HepG2 (cell line): ENCODE results near the gene TSNAXIP1. TPM values are rescaled to one million over a fixed set of nuclear protein-coding genes. Genes with fewer than 3 reads are reported as not detected.

Experiments used
- HOXA9 ChIP-seq: sonication (generic); formaldehyde crosslinking; IDR thresholded peaks from 2 replicates; pipeline ENCODE4 v1.8.1; 2022; ENCODE audit warnings: missing genetic modification reagents, mild to moderate bottlenecking, moderate library complexity, borderline replicate concordance
- PHF21A ChIP-seq: sonication (generic); formaldehyde crosslinking; IDR thresholded peaks from 2 replicates; pipeline ENCODE4 v1.5.0; 2020; ENCODE audit warnings: mild to moderate bottlenecking, missing genetic modification reagents
- RBM22 ChIP-seq: fragments of 200-400 bp; formaldehyde crosslinking; optimal IDR thresholded peaks from 2 replicates; pipeline ENCODE3; 2017; ENCODE audit warnings: mild to moderate bottlenecking, low read length, moderate library complexity
- ZNF547 ChIP-seq: sonication (generic); formaldehyde crosslinking; IDR thresholded peaks from 2 replicates; pipeline ENCODE4 v1.5.1; 2020; ENCODE audit warnings: mild to moderate bottlenecking, missing genetic modification reagents
- polyA plus RNA-seq, 8 experiments: library from polyadenylated mRNA; depleted of rRNA in 3 of 8; stranded (reverse) in 7 of 8; unstranded in 1 of 8; fragments of >200 nt; fragmentation: Illumina TruSeq in 4 of 8; extraction: Trizol in 4 of 8; gene quantifications; 2 replicates each; pipeline versions ENCODE4 v1.2.1 to v1.2.3, GENCODE V29; 2011 to 2016; ENCODE audit warnings: low read depth in 4 of 8, missing spikeins in 1 of 8, mixed read lengths in 1 of 8; ENCODE audit not compliant: insufficient read depth in 1 of 8
- total RNA-seq, 5 experiments: library from RNA; depleted of rRNA; stranded (reverse); fragments of >200 nt; fragmentation: Illumina TruSeq; extraction: Trizol; gene quantifications; 2 replicates each; pipeline ENCODE4 v1.2.3, GENCODE V29; 2016; ENCODE audit warnings: low read depth in 1 of 5
- TF ChIP-seq, protein P1 (sequence below), 2 experiments: sonication (generic) in 1 of 2; formaldehyde crosslinking in 1 of 2; IDR thresholded peaks; 2 replicates each; pipeline versions ENCODE4 v1.6.1 to v1.9.0; 2014 to 2022; ENCODE audit warnings: antibody characterized with exemption in 1 of 2, borderline replicate concordance in 1 of 2, inconsistent platforms in 1 of 2, low read depth in 1 of 2, missing genetic modification reagents in 1 of 2
- TF ChIP-seq, protein P2 (sequence below): sonication (generic); formaldehyde crosslinking; IDR thresholded peaks from 2 replicates; pipeline ENCODE4 v1.4.0; 2020; ENCODE audit warnings: missing genetic modification reagents, borderline replicate concordance
- TF ChIP-seq, protein P3 (sequence below): IDR thresholded peaks from 2 replicates; pipeline ENCODE4 v1.4.0; 2020; ENCODE audit warnings: mild to moderate bottlenecking, missing genetic modification reagents
- TF ChIP-seq, protein P4 (sequence below): sonication (generic); formaldehyde crosslinking; IDR thresholded peaks from 2 replicates; pipeline ENCODE4 v1.5.0; 2020; ENCODE audit warnings: mild to moderate bottlenecking, missing genetic modification reagents, borderline replicate concordance

The TSNAXIP1 gene
- total and polyA plus RNA-seq, 2 of the 13 experiments (the other 11 are each of a cell fraction or from before 2014, with no cell fraction given), result 0.37 to 0.86 TPM

DNA sequence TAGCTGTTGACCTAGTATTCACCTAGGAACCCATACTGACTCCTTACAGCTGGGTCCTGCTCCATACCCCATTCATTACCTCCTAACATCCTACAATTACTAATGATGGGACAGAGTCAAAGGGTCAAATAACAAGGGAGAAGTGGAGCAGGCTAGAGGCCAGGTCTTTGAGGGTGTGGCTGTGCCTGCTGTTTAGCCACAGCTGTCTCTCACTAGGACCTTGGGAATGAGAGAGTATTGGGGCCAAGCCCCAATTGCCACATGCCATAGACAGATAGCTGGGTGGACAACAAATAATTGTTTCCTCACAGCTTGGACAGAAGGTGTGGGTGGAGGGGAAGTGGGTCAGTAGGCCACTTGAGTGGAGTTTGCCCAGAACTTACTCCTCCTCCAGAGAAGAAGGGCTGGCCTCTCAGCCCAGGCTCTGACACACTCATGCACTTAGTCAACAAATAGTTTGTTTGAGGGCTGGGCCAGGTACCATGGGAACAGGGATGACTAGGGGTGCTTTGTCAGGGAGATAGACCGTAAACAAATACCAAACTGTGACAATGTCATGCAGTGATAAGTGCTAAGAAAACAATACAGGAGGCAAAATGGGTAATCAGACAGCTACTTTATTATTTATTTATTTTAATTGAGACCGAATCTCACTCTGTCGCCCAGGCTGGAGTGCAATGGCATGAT lies 51.0 kb downstream of the TSNAXIP1 start (continued):
- TF ChIP-seq, protein P1, sequence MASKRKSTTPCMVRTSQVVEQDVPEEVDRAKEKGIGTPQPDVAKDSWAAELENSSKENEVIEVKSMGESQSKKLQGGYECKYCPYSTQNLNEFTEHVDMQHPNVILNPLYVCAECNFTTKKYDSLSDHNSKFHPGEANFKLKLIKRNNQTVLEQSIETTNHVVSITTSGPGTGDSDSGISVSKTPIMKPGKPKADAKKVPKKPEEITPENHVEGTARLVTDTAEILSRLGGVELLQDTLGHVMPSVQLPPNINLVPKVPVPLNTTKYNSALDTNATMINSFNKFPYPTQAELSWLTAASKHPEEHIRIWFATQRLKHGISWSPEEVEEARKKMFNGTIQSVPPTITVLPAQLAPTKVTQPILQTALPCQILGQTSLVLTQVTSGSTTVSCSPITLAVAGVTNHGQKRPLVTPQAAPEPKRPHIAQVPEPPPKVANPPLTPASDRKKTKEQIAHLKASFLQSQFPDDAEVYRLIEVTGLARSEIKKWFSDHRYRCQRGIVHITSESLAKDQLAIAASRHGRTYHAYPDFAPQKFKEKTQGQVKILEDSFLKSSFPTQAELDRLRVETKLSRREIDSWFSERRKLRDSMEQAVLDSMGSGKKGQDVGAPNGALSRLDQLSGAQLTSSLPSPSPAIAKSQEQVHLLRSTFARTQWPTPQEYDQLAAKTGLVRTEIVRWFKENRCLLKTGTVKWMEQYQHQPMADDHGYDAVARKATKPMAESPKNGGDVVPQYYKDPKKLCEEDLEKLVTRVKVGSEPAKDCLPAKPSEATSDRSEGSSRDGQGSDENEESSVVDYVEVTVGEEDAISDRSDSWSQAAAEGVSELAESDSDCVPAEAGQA (IDR thresholded peaks at IDR 0.05; ENCODE audit: low read depth), result no peak
- TF ChIP-seq, protein P1 (CRISPR knock-in tag; IDR thresholded peaks at IDR 0.05; ENCODE audit: borderline replicate concordance), result no peak
- TF ChIP-seq, protein P2, sequence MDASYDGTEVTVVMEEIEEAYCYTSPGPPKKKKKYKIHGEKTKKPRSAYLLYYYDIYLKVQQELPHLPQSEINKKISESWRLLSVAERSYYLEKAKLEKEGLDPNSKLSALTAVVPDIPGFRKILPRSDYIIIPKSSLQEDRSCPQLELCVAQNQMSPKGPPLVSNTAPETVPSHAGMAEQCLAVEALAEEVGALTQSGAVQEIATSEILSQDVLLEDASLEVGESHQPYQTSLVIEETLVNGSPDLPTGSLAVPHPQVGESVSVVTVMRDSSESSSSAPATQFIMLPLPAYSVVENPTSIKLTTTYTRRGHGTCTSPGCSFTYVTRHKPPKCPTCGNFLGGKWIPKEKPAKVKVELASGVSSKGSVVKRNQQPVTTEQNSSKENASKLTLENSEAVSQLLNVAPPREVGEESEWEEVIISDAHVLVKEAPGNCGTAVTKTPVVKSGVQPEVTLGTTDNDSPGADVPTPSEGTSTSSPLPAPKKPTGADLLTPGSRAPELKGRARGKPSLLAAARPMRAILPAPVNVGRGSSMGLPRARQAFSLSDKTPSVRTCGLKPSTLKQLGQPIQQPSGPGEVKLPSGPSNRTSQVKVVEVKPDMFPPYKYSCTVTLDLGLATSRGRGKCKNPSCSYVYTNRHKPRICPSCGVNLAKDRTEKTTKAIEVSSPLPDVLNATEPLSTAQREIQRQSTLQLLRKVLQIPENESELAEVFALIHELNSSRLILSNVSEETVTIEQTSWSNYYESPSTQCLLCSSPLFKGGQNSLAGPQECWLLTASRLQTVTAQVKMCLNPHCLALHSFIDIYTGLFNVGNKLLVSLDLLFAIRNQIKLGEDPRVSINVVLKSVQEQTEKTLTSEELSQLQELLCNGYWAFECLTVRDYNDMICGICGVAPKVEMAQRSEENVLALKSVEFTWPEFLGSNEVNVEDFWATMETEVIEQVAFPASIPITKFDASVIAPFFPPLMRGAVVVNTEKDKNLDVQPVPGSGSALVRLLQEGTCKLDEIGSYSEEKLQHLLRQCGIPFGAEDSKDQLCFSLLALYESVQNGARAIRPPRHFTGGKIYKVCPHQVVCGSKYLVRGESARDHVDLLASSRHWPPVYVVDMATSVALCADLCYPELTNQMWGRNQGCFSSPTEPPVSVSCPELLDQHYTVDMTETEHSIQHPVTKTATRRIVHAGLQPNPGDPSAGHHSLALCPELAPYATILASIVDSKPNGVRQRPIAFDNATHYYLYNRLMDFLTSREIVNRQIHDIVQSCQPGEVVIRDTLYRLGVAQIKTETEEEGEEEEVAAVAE, result peak; percentile 62; the same call in 1 of the 2 replicates
- TF ChIP-seq HOXA9, result no peak
- peak; percentile 76 for TF ChIP-seq PHF21A
- TF ChIP-seq RBM22, result peak; percentile 89
- TF ChIP-seq, protein P3, sequence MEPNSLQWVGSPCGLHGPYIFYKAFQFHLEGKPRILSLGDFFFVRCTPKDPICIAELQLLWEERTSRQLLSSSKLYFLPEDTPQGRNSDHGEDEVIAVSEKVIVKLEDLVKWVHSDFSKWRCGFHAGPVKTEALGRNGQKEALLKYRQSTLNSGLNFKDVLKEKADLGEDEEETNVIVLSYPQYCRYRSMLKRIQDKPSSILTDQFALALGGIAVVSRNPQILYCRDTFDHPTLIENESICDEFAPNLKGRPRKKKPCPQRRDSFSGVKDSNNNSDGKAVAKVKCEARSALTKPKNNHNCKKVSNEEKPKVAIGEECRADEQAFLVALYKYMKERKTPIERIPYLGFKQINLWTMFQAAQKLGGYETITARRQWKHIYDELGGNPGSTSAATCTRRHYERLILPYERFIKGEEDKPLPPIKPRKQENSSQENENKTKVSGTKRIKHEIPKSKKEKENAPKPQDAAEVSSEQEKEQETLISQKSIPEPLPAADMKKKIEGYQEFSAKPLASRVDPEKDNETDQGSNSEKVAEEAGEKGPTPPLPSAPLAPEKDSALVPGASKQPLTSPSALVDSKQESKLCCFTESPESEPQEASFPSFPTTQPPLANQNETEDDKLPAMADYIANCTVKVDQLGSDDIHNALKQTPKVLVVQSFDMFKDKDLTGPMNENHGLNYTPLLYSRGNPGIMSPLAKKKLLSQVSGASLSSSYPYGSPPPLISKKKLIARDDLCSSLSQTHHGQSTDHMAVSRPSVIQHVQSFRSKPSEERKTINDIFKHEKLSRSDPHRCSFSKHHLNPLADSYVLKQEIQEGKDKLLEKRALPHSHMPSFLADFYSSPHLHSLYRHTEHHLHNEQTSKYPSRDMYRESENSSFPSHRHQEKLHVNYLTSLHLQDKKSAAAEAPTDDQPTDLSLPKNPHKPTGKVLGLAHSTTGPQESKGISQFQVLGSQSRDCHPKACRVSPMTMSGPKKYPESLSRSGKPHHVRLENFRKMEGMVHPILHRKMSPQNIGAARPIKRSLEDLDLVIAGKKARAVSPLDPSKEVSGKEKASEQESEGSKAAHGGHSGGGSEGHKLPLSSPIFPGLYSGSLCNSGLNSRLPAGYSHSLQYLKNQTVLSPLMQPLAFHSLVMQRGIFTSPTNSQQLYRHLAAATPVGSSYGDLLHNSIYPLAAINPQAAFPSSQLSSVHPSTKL, result peak; percentile 71; the same call in 1 of the 2 replicates
- peak; percentile 47; the same call in 1 of the 2 replicates for TF ChIP-seq ZNF547 (CRISPR knock-in tag)
- TF ChIP-seq, protein P4, sequence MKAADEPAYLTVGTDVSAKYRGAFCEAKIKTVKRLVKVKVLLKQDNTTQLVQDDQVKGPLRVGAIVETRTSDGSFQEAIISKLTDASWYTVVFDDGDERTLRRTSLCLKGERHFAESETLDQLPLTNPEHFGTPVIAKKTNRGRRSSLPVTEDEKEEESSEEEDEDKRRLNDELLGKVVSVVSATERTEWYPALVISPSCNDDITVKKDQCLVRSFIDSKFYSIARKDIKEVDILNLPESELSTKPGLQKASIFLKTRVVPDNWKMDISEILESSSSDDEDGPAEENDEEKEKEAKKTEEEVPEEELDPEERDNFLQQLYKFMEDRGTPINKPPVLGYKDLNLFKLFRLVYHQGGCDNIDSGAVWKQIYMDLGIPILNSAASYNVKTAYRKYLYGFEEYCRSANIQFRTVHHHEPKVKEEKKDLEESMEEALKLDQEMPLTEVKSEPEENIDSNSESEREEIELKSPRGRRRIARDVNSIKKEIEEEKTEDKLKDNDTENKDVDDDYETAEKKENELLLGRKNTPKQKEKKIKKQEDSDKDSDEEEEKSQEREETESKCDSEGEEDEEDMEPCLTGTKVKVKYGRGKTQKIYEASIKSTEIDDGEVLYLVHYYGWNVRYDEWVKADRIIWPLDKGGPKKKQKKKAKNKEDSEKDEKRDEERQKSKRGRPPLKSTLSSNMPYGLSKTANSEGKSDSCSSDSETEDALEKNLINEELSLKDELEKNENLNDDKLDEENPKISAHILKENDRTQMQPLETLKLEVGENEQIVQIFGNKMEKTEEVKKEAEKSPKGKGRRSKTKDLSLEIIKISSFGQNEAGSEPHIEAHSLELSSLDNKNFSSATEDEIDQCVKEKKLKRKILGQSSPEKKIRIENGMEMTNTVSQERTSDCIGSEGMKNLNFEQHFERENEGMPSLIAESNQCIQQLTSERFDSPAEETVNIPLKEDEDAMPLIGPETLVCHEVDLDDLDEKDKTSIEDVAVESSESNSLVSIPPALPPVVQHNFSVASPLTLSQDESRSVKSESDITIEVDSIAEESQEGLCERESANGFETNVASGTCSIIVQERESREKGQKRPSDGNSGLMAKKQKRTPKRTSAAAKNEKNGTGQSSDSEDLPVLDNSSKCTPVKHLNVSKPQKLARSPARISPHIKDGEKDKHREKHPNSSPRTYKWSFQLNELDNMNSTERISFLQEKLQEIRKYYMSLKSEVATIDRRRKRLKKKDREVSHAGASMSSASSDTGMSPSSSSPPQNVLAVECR, result peak; percentile 77; the same call in 1 of the 2 replicates
